Hepatocyte (in vitro differentiated cells): ENCODE measurements around the gene CCDC85C.

Experiments used
- CTCF ChIP-seq: fragments of 200-600 bp; sonication (generic); IDR thresholded peaks from 2 replicates; pipeline ENCODE4 v1.5.1; 2016; ENCODE audit warnings: antibody characterized with exemption, mild to moderate bottlenecking; ENCODE audit not compliant: poor library complexity
- EZH2phosphoT487 ChIP-seq: fragments of 200-600 bp; sonication (generic); IDR thresholded peaks from one replicate; pipeline ENCODE4 v1.6.1; 2018; ENCODE audit warnings: antibody characterized with exemption, mild to moderate bottlenecking, low read depth, moderate library complexity; ENCODE audit not compliant: unreplicated experiment, severe bottlenecking

- TF ChIP-seq CTCF: no peak
- no peak for TF ChIP-seq EZH2phosphoT487
Observed at GRCh38 chr14:99472937-99473336, 131.1 kb downstream of the CCDC85C start.
